Thyroid gland (tissue), 4 donors: ENCODE data around the gene TTC17. TPM values are rescaled to one million over a fixed set of nuclear protein-coding genes. Genes with fewer than 3 reads are reported as not detected.

Source experiments
- DNase-seq, 2 donors: peaks; one replicate each; pipeline ENCODE4 v3.0.0-alpha.2; 2019
- H3K27ac ChIP-seq, 3 donors: fragments of 200-600 bp; sonication (generic); 1 replicate in 2 of 3; 2 replicates in 1 of 3; pipeline ENCODE4 v1.5.1; 2016 to 2019; ENCODE audit warnings: mild to moderate bottlenecking in 1 of 3, moderate library complexity in 1 of 3
- H3K27me3 ChIP-seq: fragments of 200-600 bp; sonication (generic); one replicate; pipeline ENCODE4 v1.5.1; 2019
- H3K36me3 ChIP-seq, 2 donors: fragments of 200-600 bp; sonication (generic); one replicate each; pipeline ENCODE4 v1.5.1; 2016 to 2019
- H3K4me1 ChIP-seq, 2 donors: fragments of 200-600 bp; sonication (generic); one replicate each; pipeline ENCODE4 v1.5.1; 2017 to 2019
- H3K4me3 ChIP-seq, 3 donors: fragments of 200-600 bp; sonication (generic); replicated peaks in 1 of 3; 1 replicate in 2 of 3; 2 replicates in 1 of 3; pipeline ENCODE4 v1.5.1; 2016; ENCODE audit warnings: mild to moderate bottlenecking in 1 of 3
- H3K9me3 ChIP-seq: fragments of 200-600 bp; sonication (generic); one replicate; pipeline ENCODE4 v1.5.1; 2017
- CTCF ChIP-seq, 6 experiments: fragments of 200-600 bp in 3 of 6; fragments of 450-650 bp in 3 of 6; sonication (generic) in 3 of 6; IDR thresholded peaks; one replicate each; pipeline ENCODE4 v1.5.1; 2016 to 2019; ENCODE audit warnings: antibody characterized with exemption in 6 of 6, mild to moderate bottlenecking in 2 of 6, inconsistent platforms in 1 of 6, moderate library complexity in 1 of 6
- POLR2A ChIP-seq, 2 donors: fragments of 450-650 bp; IDR thresholded peaks; one replicate each; pipeline ENCODE4 v1.6.1; 2017; ENCODE audit warnings: antibody characterized with exemption in 2 of 2, mild to moderate bottlenecking in 2 of 2, moderate library complexity in 1 of 2
- WGBS, 2 donors: methylation state at CpG; one replicate each; pipeline ENCODE4 v1.1.5; 2017; 5-methylcytosine and 5-hydroxymethylcytosine counted together
- intact Hi-C: fragments of 100-400 bp; cut with DNase I; formaldehyde crosslinking; loops from one replicate; pipeline ENCODE4 v1.15.1; 2023
- total RNA-seq, 4 donors: library from RNA; depleted of rRNA; stranded (reverse); fragments of >200 nt; gene quantifications; one replicate each; pipeline ENCODE4 v1.2.3, GENCODE V29; 2016

TTC17 gene
- total RNA-seq, 4 donors from 2014 or later = 143 to 258 (median 192) TPM

DNA sequence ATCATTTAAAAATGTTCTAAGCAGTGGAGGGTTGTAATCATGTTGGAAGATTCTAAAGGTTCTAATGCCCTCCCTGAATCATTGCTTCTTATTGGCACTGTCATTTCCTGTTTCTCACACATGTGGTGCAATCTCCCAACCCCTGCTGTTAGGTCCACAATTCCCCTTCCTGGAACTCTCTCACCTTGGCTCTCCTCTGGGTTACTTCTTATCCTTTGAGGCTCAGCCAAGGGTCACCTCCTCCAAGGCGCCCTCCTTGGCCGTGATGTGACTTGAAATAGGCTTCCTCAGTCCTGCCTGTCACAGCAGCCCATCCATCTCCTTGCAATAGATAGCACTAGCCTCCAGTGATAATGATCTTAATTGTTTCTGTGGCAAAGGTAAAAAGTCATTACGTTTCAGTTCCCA lies 149.8 kb downstream of the TTC17 start:
- no peaks in the 10 kb centered on the region for H3K27me3 ChIP-seq
- DNase-seq = no peak
- no peaks in the 10 kb centered on the region for H3K9me3 ChIP-seq
- intact Hi-C loops = loop anchor here (10.0 kb wide), 1 partner anchor 56 kb away; no protein-coding TSS in a partner anchor
- WGBS, 2 donors = 33 to 38% methylated on average over 3 of the region's 3 CpGs
- no peak for TF ChIP-seq POLR2A (IDR thresholded peaks at IDR 0.05)
- no peak overlapping the region for H3K4me3 ChIP-seq
- H3K4me1 ChIP-seq = no peaks in the 10 kb centered on the region
- H3K36me3 ChIP-seq = no peaks in the 10 kb centered on the region
- no peak overlapping the region for H3K27ac ChIP-seq

DNA sequence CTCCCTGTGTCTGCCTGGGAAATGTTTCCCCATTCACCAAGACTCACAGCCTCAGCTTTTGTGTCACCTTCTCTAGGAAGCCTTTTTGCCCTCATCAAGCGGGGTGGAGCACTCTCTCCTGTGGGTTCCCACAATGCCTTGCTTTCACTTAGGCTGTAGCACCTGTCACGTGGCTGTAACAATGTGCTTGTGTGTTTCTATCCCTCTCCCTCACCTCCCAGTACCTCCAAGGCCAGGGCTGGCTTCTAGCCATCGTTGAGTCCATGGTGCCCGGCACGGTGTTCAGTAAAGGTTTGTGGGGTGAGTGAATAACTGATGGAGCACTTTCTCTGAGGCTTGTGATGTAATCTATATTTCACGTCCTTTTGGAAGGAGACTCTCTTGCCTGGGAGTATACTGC lies 153.2 kb downstream of the TTC17 start:
- intact Hi-C loops = no loop called here
- 85 to 90% methylated on average over 6 of the region's 6 CpGs for WGBS, 2 donors
- Histone ChIP-seq H3K27ac (no peak overlapping the region), H3K4me1 (no peaks in the 10 kb centered on the region), H3K4me3 (no peak overlapping the region), H3K36me3 (no peaks in the 10 kb centered on the region), H3K9me3 (no peaks in the 10 kb centered on the region), H3K27me3 (no peaks in the 10 kb centered on the region)
- TF ChIP-seq CTCF (IDR thresholded peaks at IDR 0.05) (no peak), POLR2A (IDR thresholded peaks at IDR 0.05) (no peak)
- no peak for DNase-seq

GRCh38 chr11:43515090-43515489 lies 156.4 kb downstream of the TTC17 start:
- H3K27ac ChIP-seq = no peak overlapping the region
- H3K27me3 ChIP-seq = no peaks in the 10 kb centered on the region
- H3K4me1 ChIP-seq = no peaks in the 10 kb centered on the region
- no peaks in the 10 kb centered on the region for H3K9me3 ChIP-seq
- intact Hi-C loops = no loop called here
- no peak for DNase-seq
- TF ChIP-seq POLR2A (IDR thresholded peaks at IDR 0.05) = no peak
- no peak overlapping the region for H3K4me3 ChIP-seq
- H3K36me3 ChIP-seq = no peaks in the 10 kb centered on the region
- WGBS, 2 donors = 56 to 64% methylated on average over 5 to 6 of the region's 6 CpGs

DNA sequence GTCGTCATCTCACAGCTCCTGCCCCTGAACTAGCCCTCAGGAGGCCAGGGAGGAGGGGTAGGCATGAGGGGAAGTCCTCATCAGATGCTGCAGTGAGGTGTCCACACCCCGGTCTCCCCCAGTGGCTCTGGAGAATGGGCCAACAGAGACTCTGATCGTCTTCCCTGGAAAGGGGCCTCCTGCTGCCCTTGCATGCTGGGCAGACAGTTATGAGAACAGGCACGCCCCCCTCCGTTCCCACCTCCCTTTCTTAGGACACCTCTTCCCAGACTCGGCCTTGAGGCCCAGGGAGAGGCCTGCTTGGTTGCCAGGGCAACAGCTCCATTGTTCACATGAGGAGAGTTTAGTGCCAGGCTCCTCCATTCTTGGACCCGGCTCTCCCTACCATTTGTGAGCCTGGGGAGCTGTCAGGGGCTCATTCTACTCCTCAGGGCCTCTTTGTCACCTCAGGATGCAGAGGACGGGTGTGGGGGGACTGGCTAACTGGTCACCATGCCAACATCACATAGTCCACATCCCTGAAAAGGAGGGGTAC lies 157.7 kb downstream of the TTC17 start:
- no peak overlapping the region for H3K27ac ChIP-seq
- TF ChIP-seq POLR2A (IDR thresholded peaks at IDR 0.05) (no peak), CTCF (IDR thresholded peaks at IDR 0.05) (no peak)
- intact Hi-C loops = no loop called here
- no peaks in the 10 kb centered on the region for H3K27me3 ChIP-seq
- H3K9me3 ChIP-seq = no peaks in the 10 kb centered on the region
- no peak overlapping the region for H3K4me3 ChIP-seq
- 37 to 46% methylated on average over 8 of the region's 8 CpGs for WGBS, 2 donors
- DNase-seq = no peak
- H3K4me1 ChIP-seq = no peaks in the 10 kb centered on the region
- H3K36me3 ChIP-seq = no peaks in the 10 kb centered on the region

DNA sequence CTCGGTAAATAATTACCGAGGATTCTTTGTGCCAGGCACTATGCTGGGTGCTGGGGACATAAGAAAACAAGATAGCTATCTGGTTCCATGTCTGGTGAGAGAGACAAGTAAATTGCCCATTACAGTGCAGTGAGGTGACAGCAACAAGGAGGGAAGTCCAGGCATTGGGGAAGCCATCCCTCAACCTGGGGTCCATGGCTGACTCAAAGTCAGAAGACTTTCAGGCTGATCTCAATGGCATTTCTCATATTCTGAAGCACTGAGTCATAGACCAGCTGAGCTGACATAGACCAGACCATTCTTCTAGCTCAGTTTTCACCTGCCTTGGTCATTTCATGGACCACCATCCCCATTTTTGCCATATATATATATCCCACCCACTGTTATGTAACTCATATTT lies 158.8 kb downstream of the TTC17 start:
- H3K27ac ChIP-seq = no peak overlapping the region
- H3K36me3 ChIP-seq = no peaks in the 10 kb centered on the region
- intact Hi-C loops = no loop called here
- no peak overlapping the region for H3K4me3 ChIP-seq
- no peaks in the 10 kb centered on the region for H3K4me1 ChIP-seq
- no peaks in the 10 kb centered on the region for H3K27me3 ChIP-seq
- no peaks in the 10 kb centered on the region for H3K9me3 ChIP-seq
- TF ChIP-seq CTCF (IDR thresholded peaks at IDR 0.05) = no peak
- no peak for TF ChIP-seq POLR2A (IDR thresholded peaks at IDR 0.05)
- DNase-seq = no peak
- WGBS, 2 donors = 95 to 98% methylated on average over 2 of the region's 2 CpGs

- no peak for TF ChIP-seq CTCF (IDR thresholded peaks at IDR 0.05)
- no peak for TF ChIP-seq POLR2A (IDR thresholded peaks at IDR 0.05)
- 73 to 74% methylated on average over 9 of the region's 9 CpGs for WGBS, 2 donors
- no peaks in the 10 kb centered on the region for H3K9me3 ChIP-seq
- no peaks in the 10 kb centered on the region for H3K4me1 ChIP-seq
- no peak for DNase-seq
- H3K27me3 ChIP-seq = no peaks in the 10 kb centered on the region
- intact Hi-C loops = no loop called here
- H3K36me3 ChIP-seq = no peaks in the 10 kb centered on the region
- H3K4me3 ChIP-seq = no peak overlapping the region
- no peak overlapping the region for H3K27ac ChIP-seq
These were observed 159.9 kb downstream of the TTC17 start for GRCh38 chr11:43518408-43519160.
